Measurements from ENCODE around the gene SPAG16.

GRCh38 chr2:214293593-214293992, 1009.3 kb downstream of the SPAG16 start:
- TF ChIP-seq, protein P1, sequence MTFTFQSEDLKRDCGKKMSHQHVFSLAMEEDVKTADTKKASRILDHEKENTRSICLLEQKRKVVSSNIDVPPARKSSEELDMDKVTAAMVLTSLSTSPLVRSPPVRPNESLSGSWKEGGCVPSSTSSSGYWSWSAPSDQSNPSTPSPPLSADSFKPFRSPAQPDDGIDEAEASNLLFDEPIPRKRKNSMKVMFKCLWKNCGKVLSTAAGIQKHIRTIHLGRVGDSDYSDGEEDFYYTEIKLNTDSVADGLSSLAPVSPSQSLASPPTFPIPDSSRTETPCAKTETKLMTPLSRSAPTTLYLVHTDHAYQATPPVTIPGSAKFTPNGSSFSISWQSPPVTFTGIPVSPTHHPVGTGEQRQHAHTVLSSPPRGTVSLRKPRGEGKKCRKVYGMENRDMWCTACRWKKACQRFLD (tag by site-specific recombination; IDR thresholded peaks at IDR 0.05) = no peak
- TF ChIP-seq, protein P2, sequence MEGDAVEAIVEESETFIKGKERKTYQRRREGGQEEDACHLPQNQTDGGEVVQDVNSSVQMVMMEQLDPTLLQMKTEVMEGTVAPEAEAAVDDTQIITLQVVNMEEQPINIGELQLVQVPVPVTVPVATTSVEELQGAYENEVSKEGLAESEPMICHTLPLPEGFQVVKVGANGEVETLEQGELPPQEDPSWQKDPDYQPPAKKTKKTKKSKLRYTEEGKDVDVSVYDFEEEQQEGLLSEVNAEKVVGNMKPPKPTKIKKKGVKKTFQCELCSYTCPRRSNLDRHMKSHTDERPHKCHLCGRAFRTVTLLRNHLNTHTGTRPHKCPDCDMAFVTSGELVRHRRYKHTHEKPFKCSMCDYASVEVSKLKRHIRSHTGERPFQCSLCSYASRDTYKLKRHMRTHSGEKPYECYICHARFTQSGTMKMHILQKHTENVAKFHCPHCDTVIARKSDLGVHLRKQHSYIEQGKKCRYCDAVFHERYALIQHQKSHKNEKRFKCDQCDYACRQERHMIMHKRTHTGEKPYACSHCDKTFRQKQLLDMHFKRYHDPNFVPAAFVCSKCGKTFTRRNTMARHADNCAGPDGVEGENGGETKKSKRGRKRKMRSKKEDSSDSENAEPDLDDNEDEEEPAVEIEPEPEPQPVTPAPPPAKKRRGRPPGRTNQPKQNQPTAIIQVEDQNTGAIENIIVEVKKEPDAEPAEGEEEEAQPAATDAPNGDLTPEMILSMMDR (tag by site-specific recombination; IDR thresholded peaks at IDR 0.05) = no peak
- TF ChIP-seq BCL11B (tag by site-specific recombination; IDR thresholded peaks at IDR 0.05; ENCODE audit: low read depth) (no peak), MEIS1 (CRISPR knock-in tag; IDR thresholded peaks at IDR 0.05; ENCODE audit: borderline replicate concordance) (no peak), KLF16 (tag by site-specific recombination; IDR thresholded peaks at IDR 0.05) (no peak), ZNF324 (tag by site-specific recombination; IDR thresholded peaks at IDR 0.05) (no peak)
